ENCODE data around the gene ARG2.

DNA sequence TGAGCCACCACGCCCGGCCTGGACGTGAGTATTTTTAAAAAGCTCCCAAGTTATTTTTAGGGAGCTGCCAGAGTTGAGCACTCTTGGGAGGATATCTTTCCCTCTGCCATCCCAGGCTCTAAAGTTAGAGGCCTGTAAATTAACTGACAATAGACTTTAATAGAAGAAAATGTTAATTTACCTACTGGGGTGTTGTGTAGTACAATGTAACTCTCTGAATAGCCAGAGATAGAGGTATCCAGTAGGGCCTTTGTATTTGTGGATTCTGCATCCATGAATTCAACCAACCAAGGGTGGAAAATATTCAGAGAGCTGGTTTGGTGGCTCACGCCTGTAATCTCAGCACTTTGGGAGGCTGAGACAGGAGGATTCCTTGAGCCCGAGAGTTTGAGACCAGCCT lies 12.1 kb upstream of the ARG2 start:
- TF ChIP-seq, protein P1, sequence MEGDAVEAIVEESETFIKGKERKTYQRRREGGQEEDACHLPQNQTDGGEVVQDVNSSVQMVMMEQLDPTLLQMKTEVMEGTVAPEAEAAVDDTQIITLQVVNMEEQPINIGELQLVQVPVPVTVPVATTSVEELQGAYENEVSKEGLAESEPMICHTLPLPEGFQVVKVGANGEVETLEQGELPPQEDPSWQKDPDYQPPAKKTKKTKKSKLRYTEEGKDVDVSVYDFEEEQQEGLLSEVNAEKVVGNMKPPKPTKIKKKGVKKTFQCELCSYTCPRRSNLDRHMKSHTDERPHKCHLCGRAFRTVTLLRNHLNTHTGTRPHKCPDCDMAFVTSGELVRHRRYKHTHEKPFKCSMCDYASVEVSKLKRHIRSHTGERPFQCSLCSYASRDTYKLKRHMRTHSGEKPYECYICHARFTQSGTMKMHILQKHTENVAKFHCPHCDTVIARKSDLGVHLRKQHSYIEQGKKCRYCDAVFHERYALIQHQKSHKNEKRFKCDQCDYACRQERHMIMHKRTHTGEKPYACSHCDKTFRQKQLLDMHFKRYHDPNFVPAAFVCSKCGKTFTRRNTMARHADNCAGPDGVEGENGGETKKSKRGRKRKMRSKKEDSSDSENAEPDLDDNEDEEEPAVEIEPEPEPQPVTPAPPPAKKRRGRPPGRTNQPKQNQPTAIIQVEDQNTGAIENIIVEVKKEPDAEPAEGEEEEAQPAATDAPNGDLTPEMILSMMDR (conservative IDR thresholded peaks at IDR 0.05): no peak
- TF ChIP-seq ZFX (IDR thresholded peaks at IDR 0.05): no peak
